Caco-2 (cell line): ENCODE data around the gene SLC9C1. TPM values are rescaled to one million over a fixed set of nuclear protein-coding genes. Genes with fewer than 3 reads are reported as not detected.

Source experiments
- BruUV-seq: library from RNA; stranded (reverse); fragments of 400-500 nt; replicated peaks from 2 replicates; lab custom pipeline; 2021; lab: Mats Ljungman, UMichigan
- CTCF ChIA-PET: fragments of 300-600 bp; sonication (Branson Sonifier 250); formaldehyde crosslinking; loops from one replicate; lab custom pipeline; 2022; ENCODE audit warnings: antibody characterized with exemption; lab: Charles Lee
- POLR2A ChIA-PET: fragments of 300-600 bp; sonication (Branson Sonifier 250); formaldehyde crosslinking; loops from one replicate; lab custom pipeline; 2022; ENCODE audit warnings: antibody characterized with exemption; lab: Charles Lee
- DNase-seq, 2 experiments: peaks; one replicate each; pipeline versions ENCODE4 v3.0.0 to v3.0.0-alpha.2; 2020 to 2022
- H3K27me3 ChIP-seq: replicated peaks from 2 replicates; pipeline ENCODE4 v1.6.0; 2011; ENCODE audit warnings: low read length; ENCODE audit not compliant: control insufficient read depth, insufficient read depth
- H3K36me3 ChIP-seq: 2 replicates; pipeline ENCODE4 v1.5.1; 2011; ENCODE audit warnings: low read length; ENCODE audit not compliant: control insufficient read depth, insufficient read depth
- H3K4me1 ChIP-seq: fragments of 250-450 bp; sonication (Bioruptor Pico); 2 replicates; pipeline ENCODE4 v1.5.1; 2020; ENCODE audit warnings: mild to moderate bottlenecking
- H3K4me3 ChIP-seq: 2 replicates; pipeline ENCODE4 v1.5.1; 2011; ENCODE audit warnings: low read depth, mild to moderate bottlenecking, control low read depth, low read length
- H3K9me3 ChIP-seq: fragments of 250-450 bp; sonication (Bioruptor Pico); 2 replicates; pipeline ENCODE4 v1.5.1; 2020; ENCODE audit warnings: mild to moderate bottlenecking, moderate library complexity
- H3K27ac Mint-ChIP-seq: one replicate; pipeline ENCODE4 v1.8.0; 2022; ENCODE audit warnings: mixed read lengths; ENCODE audit not compliant: unreplicated experiment
- H3K27me3 Mint-ChIP-seq: one replicate; pipeline ENCODE4 v1.8.0; 2022; ENCODE audit warnings: mixed read lengths; ENCODE audit not compliant: insufficient read depth, unreplicated experiment
- H3K36me3 Mint-ChIP-seq: one replicate; pipeline ENCODE4 v1.8.0; 2022; ENCODE audit warnings: mild to moderate bottlenecking, mixed read lengths; ENCODE audit not compliant: insufficient read depth, unreplicated experiment
- H3K4me1 Mint-ChIP-seq: one replicate; pipeline ENCODE4 v1.8.0; 2022; ENCODE audit warnings: low read depth, mixed read lengths; ENCODE audit not compliant: unreplicated experiment
- H3K4me3 Mint-ChIP-seq: one replicate; pipeline ENCODE4 v1.8.0; 2022; ENCODE audit warnings: mild to moderate bottlenecking, moderate library complexity, mixed read lengths; ENCODE audit not compliant: unreplicated experiment
- H3K9me3 Mint-ChIP-seq: one replicate; pipeline ENCODE4 v1.8.0; 2022; ENCODE audit warnings: mixed read lengths; ENCODE audit not compliant: unreplicated experiment
- intact Hi-C: fragments of 100-400 bp; cut with micrococcal nuclease; formaldehyde crosslinking; loops from one replicate; pipeline ENCODE4 v1.10.0; 2022; ENCODE audit not compliant: unreplicated experiment
- total RNA-seq: library from RNA; stranded (reverse); gene quantifications from 2 replicates; pipeline ENCODE4 v1.2.3, GENCODE V29; 2022
- TF ChIP-seq, protein P1 (sequence below), 2 experiments: fragments of 200-600 bp in 1 of 2; IDR thresholded peaks; 1 replicate in 1 of 2; 2 replicates in 1 of 2; pipeline versions ENCODE4 v1.5.1 to v1.8.0; 2011 to 2022; ENCODE audit warnings: antibody characterized with exemption in 1 of 2, control low read depth in 1 of 2, inconsistent platforms in 1 of 2, low read depth in 1 of 2, low read length in 1 of 2, mild to moderate bottlenecking in 1 of 2, moderate library complexity in 1 of 2; ENCODE audit not compliant: insufficient read depth in 1 of 2, severe bottlenecking in 1 of 2, unreplicated experiment in 1 of 2

Gene SLC9C1
- total RNA-seq, 1 experiment from 2014 or later = not detected

DNA sequence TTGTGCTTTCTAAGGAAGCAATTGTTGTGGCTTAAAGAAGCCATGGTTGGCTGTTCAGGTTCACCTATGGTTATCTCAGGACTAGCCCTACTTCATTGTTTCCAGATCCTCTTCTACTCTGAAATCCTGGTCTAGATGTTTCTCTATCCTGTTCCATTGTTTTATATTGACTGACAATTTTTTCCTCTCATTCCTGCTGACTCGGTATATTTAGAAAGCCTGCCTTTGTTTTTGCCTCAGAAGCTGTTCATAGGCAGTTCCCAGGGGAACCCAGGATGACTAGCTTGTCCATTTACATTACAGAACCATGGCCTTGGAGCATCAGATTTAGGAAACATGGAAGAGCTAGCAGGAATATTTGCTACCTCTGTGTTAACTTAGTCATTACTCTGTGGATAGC, 64.0 kb downstream of the SLC9C1 start:
- H3K4me1 ChIP-seq = no peaks in the 10 kb centered on the region
- no peak overlapping the region for H3K27ac Mint-ChIP-seq
- CTCF ChIA-PET = no interaction called here

GRCh38 chr3:112228786-112229185, 65.2 kb downstream of the SLC9C1 start:
- H3K27ac Mint-ChIP-seq = no peak overlapping the region
- BruUV-seq = no TSS peak
- Histone ChIP-seq H3K4me3 (no peak overlapping the region), H3K36me3 (no peaks in the 10 kb centered on the region), H3K9me3 (no peaks in the 10 kb centered on the region), H3K4me1 (no peaks in the 10 kb centered on the region), H3K27me3 (no peaks in the 10 kb centered on the region)
- peaks cover 12% of the 10 kb centered on the region for H3K27me3 Mint-ChIP-seq
- peaks cover 19% of the 10 kb centered on the region for H3K9me3 Mint-ChIP-seq
- TF ChIP-seq, protein P1, sequence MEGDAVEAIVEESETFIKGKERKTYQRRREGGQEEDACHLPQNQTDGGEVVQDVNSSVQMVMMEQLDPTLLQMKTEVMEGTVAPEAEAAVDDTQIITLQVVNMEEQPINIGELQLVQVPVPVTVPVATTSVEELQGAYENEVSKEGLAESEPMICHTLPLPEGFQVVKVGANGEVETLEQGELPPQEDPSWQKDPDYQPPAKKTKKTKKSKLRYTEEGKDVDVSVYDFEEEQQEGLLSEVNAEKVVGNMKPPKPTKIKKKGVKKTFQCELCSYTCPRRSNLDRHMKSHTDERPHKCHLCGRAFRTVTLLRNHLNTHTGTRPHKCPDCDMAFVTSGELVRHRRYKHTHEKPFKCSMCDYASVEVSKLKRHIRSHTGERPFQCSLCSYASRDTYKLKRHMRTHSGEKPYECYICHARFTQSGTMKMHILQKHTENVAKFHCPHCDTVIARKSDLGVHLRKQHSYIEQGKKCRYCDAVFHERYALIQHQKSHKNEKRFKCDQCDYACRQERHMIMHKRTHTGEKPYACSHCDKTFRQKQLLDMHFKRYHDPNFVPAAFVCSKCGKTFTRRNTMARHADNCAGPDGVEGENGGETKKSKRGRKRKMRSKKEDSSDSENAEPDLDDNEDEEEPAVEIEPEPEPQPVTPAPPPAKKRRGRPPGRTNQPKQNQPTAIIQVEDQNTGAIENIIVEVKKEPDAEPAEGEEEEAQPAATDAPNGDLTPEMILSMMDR (IDR thresholded peaks at IDR 0.05; ENCODE audit: insufficient read depth in 1 of 2, low read depth in 1 of 2, low read length in 1 of 2, severe bottlenecking in 1 of 2, unreplicated experiment in 1 of 2) = no peak
- no peaks in the 10 kb centered on the region for H3K36me3 Mint-ChIP-seq
- DNase-seq = no peak
- intact Hi-C loops = no loop called here
- ChIA-PET POLR2A (no interaction called here), CTCF (no interaction called here)
- no peaks in the 10 kb centered on the region for H3K4me1 Mint-ChIP-seq
- H3K4me3 Mint-ChIP-seq = no peak overlapping the region

More for the DNA sequence above, 64.0 kb downstream of the SLC9C1 start:
- H3K9me3 ChIP-seq = no peaks in the 10 kb centered on the region
- Mint-ChIP-seq H3K27me3 (peaks cover 9% of the 10 kb centered on the region), H3K4me1 (no peaks in the 10 kb centered on the region), H3K9me3 (peaks cover 9% of the 10 kb centered on the region), H3K4me3 (no peak overlapping the region), H3K36me3 (no peaks in the 10 kb centered on the region)
- H3K36me3 ChIP-seq = no peaks in the 10 kb centered on the region
- H3K27me3 ChIP-seq = no peaks in the 10 kb centered on the region
- no TSS peak for BruUV-seq
- H3K4me3 ChIP-seq = no peak overlapping the region
- DNase-seq = no peak
- TF ChIP-seq, protein P1 (IDR thresholded peaks at IDR 0.05; ENCODE audit: insufficient read depth in 1 of 2, low read depth in 1 of 2, low read length in 1 of 2, severe bottlenecking in 1 of 2, unreplicated experiment in 1 of 2) = no peak
- intact Hi-C loops = no loop called here
- POLR2A ChIA-PET = no interaction called here

GRCh38 chr3:112200317-112200666, 93.7 kb downstream of the SLC9C1 start:
- Mint-ChIP-seq H3K4me3 (no peak overlapping the region), H3K4me1 (no peaks in the 10 kb centered on the region), H3K9me3 (no peaks in the 10 kb centered on the region), H3K27ac (no peak overlapping the region), H3K27me3 (no peaks in the 10 kb centered on the region), H3K36me3 (no peaks in the 10 kb centered on the region)
- DNase-seq = no peak
- intact Hi-C loops = no loop called here
- BruUV-seq = no TSS peak
- Histone ChIP-seq H3K27me3 (no peaks in the 10 kb centered on the region), H3K9me3 (no peaks in the 10 kb centered on the region), H3K4me3 (no peak overlapping the region), H3K36me3 (no peaks in the 10 kb centered on the region), H3K4me1 (no peaks in the 10 kb centered on the region)
- CTCF ChIA-PET = no interaction called here
- TF ChIP-seq, protein P1 (IDR thresholded peaks at IDR 0.05; ENCODE audit: insufficient read depth in 1 of 2, low read depth in 1 of 2, low read length in 1 of 2, severe bottlenecking in 1 of 2, unreplicated experiment in 1 of 2) = no peak
- POLR2A ChIA-PET = no interaction called here
